GM10847 (cell line): ENCODE measurements around the gene ZKSCAN1.

Experiments
- POLR2A ChIP-seq: IDR thresholded peaks from 2 replicates; pipeline ENCODE4 v1.6.1; 2011; ENCODE audit not compliant: insufficient read length; ENCODE audit errors: extremely low read depth

The ZKSCAN1 gene

GRCh38 chr7:100088621-100089457 lies 73.4 kb downstream of the ZKSCAN1 start, which contains the start of gene COPS6:
Gene COPS6, plus strand, starts transcription at chr7:100088969. Its CDS starts 22 bp downstream, at chr7:100088991.
- peak; percentile 96 for TF ChIP-seq POLR2A

- TF ChIP-seq POLR2A = no peak
These were observed 74.2 kb downstream of the ZKSCAN1 start for GRCh38 chr7:100089458-100090196.

GRCh38 chr7:100090527-100091410 lies 75.4 kb downstream of the ZKSCAN1 start:
- TF ChIP-seq POLR2A = no peak
